Measurements from ENCODE around the gene DEPDC4.
"Not testable (repeated sequence)": the region's sequence is repeated elsewhere in the genome, so short reads cannot be mapped to it uniquely, and the experiment has no call there.

The DEPDC4 gene

DNA sequence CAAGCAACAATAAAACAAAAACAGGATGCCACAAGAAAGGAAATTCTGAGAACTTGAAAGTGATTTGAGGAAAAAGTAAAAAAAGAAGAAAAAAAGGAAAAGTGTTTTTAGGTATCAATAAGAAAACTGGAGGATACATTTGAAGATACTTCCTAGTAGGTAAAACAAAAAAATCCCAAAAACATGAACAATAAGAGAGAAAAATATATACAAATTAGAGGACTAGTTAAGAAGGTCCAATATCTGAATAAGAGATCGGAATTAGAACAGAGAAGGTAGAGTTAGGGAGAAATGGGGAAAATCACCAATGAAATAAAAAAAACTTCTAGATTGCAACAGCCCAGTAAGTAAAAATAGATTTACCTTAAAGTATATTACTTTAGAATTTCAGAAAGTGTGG, 8.8 kb downstream of the DEPDC4 start:
- DNase-seq, result no peak

DNA sequence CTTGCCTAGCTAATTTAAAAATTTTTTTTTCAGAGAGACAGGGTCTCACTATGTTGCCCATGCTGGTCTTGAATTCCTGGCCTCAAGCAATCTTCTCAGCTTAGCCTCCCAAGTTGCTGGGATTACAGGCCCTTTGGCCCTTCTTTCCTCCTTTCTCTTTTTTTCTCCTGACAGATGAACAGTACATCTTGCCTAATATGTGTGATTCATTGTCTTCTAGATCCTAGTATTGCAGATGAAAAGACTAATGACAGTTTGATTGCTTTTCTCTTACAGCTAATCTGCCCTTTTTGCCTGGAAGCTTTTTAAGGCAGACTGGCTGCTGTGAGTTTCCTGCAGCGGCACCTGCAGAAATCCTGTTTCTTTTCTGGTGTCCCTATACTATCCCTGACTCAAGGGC, 12.0 kb downstream of the DEPDC4 start:
- no peak for DNase-seq

DNA sequence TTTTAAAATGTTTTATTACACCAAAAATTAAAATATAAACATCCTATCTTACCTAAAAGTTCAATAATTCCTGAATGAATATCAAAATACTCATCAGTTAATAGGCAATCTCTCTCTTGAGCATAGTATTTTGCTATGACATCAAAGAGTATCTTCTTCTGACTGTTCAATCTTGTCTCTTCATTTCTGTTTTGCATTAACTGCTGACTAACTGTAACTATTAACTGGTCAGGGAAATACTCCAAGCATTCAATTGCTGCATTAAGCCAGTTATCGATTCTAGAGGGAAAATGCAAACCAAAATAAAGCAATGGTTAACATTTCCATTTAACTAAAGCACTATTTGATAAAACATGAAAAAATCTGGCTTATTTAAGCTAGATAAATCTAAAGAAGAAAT, 13.4 kb downstream of the DEPDC4 start:
- DNase-seq, result no peak

DNA sequence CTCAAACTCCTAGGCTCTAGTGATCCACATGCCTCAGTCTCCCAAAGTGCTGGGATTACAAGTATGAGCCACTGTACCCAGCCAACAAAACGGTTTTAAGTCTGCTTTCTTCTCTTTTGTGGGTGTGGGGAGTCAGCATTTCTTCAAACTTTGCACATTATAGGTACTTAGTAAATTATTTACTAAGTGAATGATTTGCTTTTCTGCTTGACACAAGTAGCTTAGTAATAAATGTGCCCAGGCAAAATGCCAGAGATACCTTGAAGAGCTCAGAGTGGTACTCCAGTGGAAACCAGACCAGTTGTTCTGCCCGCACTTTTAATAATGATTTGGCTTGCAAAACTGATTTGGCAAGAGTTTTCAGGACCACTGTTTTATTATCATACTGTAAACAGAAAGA, 15.0 kb downstream of the DEPDC4 start:
- no peak for DNase-seq

DNA sequence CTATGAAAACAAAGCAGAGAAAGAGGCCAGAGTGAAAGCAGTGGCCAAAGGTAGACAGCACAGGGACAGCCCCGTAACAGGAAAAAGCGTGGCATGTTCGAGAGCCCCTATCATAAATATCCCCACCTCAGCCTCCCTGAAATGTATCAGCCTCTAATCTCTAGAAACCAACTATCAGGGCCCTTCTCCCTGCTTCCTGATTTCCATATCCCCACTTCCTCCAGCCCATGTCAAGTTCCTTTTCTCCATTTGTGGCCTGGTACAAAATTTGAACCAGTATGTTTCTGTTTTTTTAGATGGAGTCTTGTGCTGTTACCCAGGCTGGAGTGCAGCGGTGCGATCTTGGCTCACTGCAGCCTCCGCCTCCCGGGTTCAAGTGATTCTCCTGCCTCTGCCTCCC, 16.9 kb downstream of the DEPDC4 start:
- no peak for DNase-seq

DNA sequence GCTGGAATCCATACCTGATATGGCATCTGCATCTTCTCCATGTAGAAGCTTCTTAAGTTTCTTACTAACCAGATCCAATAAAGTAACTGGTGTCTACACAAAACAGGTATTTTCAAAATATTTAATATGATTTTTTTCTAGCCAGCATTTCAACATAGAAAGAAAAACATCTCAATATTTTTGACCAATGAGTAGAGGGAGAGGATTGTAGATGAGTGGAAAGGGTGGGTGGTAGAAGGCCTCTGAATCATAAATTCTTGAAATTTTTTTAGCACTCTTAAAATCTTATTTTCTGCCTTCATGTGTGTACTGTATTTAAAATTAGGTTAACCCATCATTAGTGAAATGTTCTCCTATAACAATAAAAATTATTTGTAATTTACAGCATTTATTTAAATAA, 18.0 kb downstream of the DEPDC4 start:
- DNase-seq, result no peak

DNA sequence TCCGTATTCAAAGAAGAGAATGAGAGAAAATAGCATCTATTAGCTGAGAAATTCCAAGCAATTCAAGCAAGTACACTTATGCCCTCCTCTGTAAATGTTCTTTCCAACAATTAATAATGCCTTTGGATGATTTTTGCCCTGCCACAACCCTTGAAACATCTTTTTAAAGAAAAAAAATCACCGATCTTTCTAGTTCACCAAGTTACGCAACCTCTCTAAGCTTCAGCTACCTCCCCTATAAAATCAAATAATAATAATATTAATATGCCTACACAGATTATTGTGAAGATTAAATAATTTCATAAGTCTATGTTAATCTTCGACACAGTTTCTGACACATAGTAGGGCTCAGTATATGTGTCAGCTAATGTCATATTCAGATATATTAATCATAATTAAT, 19.1 kb downstream of the DEPDC4 start:
- DNase-seq, result no peak

DNA sequence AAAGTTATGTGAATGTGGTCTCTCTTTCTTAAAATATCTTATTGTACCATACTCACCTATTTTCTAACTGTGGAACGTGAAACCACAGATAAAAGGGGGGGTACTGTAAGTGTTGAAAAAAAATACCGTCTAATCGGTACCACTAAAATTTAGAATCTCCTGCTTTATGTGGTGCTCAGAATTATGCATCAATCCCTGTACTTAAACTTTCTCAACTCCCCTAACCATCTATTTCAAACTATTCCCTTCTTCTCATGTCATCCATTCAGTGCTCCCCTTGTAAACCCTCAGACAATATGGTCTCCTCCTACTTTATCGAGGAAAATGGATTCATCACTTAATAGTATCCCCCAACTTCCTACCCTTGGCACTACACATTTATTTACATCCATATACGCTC, 23.7 kb downstream of the DEPDC4 start:
- no peak for DNase-seq

DNA sequence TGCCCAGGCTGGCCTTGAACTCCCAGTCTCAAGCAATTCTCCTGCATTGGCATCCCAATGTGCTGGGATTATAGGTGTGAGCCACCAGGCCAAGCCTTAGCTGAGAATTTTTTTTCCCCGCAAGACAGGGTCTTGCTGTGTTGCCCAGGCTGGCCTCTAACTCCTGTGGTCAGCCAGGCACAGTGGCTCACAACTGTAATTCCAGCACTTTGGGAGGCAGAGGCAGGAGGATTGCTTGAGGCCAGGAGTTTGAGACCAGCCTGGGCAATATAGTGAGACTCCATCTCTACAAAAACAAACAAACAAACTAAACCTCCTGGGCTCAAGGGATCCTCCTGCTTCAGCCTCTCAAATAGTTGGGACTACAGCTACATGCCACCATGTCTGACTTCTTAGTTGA, 27.3 kb downstream of the DEPDC4 start:
- DNase-seq, result no peak

DNA sequence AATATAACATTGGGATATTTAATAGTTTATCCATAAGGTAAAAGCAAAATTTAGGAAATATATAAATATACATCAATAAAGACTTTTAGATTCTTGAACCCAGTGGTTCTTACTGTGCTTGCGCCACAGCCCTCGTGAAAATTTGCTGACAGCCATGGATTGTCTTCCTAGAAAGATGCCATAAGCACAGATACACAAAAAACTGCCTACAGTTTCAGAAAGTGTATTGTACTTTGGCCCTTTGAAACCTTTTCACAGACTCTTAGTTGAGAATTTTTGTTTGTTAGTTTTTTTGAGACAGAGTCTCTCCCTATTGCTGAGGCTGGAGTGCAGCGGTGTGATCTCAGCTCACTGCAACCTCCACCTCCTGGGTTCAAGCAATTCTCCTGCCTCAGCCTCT, 28.1 kb downstream of the DEPDC4 start:
- no peak for DNase-seq

DNA sequence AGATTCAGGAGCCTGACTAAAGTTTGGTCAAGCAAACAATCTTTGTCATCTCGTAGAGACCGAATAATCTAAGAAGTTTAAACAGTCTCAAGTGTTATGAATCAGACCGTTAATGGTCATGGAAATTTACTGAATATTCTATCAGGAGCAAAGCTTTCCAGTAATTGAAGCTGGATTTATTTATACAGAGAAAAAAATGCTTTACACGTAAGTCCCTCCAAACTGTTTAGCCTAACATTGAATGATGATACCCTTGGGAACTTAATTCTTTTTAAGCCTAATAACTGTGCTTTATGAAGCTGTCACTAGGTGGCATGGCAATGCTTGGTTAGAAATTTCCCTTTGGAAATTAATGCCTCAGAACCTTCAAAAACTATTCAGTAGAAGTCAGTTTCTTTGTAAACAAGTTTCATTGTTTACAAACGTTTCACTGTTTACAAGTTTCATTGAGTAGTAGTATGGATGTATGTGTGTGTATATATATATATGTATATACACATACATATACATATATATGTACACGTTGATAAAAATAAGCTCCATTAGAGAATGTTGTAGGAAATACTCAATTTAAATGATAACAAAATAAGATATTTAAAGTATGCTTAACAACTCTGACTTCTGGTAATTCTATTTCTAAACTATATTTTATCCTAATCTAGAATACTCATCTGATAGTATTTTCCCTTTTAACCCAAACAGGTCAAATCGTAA, 32.1 kb downstream of the DEPDC4 start:
- no peak for DNase-seq

DNA sequence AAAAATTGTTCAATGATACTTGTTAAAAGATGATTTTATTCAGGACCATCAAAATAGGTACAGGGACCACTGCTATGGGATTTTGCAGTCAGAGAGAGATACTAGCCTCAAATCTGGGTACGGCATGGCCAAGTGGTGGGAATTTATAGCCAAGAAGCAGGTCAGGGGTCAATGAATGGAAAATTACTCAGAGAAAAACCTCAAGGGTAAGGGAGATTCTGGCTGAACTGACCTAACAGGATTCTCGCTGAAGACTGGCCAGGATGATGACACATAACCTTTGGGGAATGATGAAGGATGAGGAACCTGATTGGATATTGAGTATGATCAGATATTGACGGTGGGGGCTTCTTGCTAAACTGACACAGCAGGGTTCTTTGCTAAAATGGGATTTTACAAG, 32.7 kb downstream of the DEPDC4 start:
- no peak for DNase-seq

DNA sequence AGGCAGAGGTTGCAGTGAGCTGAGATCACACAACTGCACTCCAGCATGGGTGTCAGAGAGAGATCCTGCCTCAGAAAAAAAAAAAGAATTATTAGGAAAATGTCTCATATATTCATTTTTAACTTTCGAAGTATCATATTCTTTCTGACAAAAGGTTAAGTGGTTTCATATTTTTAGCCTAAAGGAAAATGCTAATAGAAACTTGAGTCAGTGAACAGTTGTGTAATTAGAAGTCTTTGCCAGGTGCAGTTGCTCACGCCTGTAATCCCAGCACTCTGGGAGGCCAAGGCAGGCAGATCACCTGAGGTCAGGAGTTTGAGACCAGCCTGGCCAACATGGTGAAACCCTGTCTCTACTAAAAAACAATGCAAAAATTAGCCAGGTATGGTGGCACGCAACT, 35.0 kb downstream of the DEPDC4 start:
- DNase-seq, result not testable (repeated sequence)

DNA sequence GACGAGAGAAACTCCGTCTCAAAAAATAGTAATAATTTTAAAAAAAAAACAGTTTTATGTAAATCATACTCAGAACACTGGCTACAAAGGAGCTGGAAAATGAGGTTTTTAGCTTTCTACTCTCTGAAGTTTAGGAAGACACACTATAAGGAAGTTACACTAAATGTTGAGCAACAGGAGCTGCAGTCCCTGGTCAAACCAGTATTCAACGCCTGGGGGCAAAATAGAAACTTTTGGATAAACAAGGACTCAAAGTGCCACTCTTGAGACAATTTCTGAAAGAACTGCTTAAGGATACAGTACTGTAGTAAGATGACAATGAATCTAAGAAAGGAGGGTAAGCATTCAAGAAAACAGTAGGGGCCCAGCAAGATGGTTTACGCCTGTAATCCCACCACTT, 37.0 kb downstream of the DEPDC4 start:
- peak; percentile 48 for DNase-seq

DNA sequence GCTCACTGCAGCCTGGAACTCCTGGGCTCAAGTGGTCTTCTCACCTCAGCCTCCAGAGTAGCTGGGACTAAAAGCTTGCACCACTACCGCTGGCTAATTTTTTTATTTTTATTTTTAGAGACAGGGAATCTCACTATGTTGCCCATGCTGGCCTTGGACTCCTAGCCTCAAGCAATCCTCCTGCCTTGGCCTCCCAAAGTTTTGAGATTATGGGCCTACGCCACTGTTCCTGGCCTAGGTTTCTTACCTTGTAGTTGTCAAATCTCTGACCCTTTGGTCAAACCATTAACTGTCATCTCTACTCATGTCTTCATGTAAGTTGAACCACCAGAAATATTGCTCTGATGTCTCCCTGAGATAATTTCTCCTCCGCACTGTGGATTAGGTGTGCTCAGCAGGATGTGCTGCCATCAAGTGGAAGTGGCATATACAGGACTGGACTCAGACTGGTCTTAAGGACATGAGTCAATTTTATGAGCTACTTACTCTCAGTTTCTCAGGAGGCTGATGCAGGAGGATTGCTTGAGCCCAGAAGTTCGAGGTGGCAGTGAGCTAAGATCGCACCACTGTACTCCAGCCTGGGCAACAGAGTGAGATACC, 37.7 kb downstream of the DEPDC4 start:
- peak; percentile 48 for DNase-seq

DNA sequence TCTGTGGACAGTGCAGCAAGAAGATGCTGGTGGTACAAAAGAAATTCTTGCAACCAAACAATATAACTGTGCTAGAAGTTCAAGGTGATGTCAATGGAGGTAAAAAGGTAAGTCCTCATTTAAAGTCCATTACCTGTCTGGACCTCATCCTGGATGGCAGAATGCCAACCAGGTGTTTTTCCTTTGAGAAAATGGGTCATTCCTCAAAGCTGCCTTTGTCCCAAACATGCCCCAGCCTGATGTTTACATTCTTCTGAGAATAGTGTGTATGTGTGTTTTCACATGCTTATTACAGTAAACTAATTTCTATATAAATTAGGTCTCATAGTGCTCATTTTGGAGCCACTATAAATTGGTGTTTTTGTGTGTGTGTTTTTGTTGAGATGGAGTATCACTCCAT, 41.4 kb downstream of the DEPDC4 start:
- no peak for DNase-seq

DNA sequence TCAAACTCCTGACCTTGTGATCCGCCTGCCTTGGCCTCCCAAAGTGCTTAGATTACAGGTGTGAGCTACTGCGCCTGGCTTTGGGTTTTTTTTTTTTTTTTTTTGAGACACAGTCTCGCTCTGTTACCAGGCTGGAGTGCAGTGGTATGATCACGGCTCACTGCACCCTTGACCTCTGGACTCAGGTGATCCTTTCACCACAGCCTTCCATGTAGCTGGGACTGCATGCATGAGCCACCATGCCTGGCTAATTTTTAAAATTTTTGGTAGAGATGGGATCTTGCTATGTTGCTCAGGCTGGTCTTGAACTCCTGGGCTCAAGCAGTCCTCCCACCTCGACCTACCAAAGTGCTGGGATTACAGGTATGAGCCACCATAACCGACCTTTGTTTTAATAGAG, 44.7 kb downstream of the DEPDC4 start:
- DNase-seq, result not testable (repeated sequence)

DNA sequence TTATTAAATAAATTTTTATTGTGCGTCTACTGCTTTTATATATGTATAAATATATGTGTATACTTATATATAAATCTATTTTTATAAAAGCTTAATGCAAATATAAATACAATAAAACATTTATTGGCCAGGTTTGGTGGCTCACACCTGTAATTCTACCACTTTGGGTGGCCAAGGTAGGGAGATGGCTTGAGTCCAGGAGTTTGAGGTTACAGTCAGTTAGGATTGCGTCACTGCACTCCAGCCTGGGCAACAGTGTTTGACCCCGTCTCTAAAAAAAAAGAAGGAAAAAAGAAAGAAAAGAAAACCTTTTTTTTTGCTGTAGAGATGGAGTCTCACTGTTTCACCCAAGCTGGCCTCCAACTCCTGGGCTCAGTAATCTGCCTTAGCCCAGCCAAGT, 45.4 kb downstream of the DEPDC4 start:
- DNase-seq, result no peak

DNA sequence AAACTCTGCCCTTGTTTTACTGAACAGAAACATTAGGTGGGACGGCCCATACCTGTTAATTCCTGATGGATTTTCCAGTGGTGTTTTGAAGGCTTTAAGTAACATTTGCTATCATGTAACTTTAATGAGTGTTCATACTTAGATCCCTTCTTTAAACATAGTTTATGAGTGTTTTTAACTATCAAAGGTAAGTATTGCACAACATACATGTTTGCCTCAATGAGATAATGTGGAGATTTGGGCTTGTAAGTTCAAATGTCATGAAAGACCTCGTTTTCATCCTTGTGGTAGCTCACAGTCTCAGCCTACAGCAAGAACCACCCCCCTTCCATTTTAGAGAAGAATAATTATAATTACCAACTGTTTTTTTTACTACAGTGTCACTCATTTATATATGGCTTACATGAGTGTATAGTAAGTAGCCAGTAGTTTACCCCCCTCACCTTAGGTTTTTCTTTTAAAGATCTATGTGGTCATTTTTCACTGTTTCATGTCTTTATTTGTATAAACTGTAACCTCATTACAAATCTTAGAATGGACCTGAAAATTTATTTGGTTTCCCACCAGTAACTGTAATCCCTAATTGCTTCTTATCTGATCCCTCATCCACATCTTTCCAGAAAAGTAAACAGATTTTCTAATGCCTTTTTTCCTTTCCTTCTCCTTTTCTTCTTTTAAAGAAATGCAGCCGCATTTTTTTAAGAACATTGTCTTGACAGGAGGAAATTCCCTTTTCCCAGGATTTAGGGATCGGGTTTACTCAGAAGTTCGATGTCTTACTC, 47.4 kb downstream of the DEPDC4 start:
- no peak for DNase-seq

DNA sequence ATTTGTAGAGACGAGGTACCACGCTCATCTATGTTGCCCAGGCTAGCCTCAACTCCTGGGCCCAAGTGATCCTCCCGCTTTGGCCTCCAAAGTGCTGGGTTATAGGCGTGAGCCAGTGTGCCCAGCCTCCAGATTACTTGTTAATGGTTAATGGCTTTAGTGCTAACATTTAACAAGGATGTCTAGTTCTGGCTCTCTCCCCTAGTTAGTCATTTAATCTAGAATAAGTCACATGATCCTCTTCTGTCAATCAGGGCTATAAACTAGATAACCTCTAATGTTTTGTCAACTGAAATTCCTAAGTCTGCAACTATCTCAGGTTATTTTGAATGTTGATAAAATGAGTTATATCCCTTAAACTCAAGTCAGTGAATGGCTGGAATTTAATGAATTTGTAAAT, 50.5 kb downstream of the DEPDC4 start:
- DNase-seq, result no peak

DNA sequence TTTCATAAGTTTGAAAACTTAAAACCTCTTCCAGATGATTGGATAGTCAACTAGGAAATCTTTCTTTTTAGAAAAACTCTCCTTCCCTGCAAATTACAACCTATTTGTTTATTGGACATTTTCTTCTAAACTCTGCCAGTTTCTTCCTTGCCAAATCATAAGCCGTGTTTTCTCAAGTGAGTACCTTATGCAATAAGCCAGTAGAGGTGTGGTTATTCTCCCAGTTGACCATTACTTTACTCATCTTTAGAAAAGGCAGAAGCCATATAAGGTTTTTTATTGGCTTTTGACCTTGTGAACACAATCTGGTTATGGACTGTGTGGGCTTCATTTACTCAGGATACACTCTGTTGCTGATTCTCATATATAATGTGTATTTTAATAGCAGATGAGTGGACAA, 51.7 kb downstream of the DEPDC4 start:
- no peak for DNase-seq

DNA sequence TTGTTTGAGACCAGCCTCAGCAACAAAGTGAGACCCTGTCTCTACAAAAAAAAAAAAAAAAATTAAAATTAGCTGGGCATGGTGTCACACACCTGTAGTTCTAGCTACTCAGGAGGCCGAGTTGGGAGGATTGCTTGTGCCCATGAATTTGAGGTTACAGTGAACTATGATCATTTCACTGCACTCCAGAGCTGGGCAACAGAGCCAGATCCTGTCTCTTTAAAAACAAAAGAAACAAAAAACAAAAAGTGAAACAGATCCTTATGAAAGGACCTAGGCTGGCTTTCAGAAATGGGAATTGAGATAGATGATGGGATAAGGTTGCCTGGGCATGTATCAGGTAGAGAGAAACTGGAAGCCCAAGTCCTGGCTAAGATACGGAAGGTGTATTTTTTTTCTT, 52.4 kb downstream of the DEPDC4 start:
- DNase-seq, result no peak

DNA sequence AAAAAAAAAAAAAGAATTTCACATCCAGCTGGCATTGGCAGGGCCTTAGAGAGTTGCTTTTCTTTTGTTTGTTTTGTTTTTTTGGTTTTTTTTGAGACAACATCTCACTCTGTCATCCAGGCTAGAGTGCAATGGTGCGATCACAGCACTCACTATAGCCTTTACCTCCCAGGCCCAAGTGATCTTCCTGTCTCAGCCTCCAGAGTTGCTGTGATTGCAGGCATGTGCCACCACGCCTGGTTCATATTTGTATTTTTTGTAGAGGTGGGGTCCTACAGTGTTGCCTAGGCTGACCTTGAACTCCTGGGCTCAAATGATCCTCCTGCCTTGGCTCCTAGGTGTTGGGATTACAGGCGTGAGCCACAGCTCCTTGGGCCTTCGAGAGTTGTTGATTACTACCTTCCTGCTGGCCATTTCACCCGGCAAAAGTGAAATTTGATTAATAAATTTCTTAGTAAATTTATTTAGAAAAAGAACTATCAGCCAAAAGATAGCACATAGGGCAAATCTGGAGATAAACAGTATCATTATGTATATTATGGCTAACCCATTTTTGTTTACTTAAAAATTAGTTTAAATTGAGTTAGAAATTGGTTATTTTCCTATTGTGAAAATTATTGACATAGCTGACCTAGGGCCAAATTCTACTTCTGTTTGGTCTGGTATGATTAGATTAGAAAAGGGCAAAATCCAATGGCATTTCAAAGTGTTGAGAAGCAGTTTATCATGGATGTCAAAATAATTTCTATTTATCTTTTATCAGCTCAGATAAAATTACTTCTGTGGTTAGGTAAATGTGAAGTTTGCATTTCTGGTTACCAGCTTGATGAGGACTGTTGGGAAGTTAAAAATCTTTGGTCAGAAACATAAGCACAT, 53.6 kb downstream of the DEPDC4 start:
- no peak for DNase-seq

All from GF-D8 (cell line).